Measurements from ENCODE around the gene ZNF253.

DNA sequence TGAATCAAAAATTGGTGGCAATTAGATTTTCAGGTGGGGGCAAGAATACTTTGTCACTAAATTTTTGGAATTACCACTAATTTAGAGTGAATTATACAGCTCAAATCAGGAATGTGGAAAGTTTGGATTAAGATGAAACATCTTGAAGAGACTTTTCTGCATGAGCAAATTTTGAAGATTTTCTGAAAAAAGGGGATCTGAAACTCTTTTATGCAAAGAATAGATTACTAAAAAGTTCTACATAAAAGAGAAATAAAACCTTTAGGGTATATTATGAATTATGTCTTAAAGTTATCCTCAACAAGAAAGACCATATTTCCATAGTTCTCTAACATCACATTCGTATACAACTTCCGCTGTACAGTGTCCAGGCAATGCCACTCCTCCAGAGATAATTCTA, 71.7 kb downstream of the ZNF253 start:
- TF ChIP-seq, protein P1, sequence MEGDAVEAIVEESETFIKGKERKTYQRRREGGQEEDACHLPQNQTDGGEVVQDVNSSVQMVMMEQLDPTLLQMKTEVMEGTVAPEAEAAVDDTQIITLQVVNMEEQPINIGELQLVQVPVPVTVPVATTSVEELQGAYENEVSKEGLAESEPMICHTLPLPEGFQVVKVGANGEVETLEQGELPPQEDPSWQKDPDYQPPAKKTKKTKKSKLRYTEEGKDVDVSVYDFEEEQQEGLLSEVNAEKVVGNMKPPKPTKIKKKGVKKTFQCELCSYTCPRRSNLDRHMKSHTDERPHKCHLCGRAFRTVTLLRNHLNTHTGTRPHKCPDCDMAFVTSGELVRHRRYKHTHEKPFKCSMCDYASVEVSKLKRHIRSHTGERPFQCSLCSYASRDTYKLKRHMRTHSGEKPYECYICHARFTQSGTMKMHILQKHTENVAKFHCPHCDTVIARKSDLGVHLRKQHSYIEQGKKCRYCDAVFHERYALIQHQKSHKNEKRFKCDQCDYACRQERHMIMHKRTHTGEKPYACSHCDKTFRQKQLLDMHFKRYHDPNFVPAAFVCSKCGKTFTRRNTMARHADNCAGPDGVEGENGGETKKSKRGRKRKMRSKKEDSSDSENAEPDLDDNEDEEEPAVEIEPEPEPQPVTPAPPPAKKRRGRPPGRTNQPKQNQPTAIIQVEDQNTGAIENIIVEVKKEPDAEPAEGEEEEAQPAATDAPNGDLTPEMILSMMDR (conservative IDR thresholded peaks at IDR 0.05), result no peak
- TF ChIP-seq ZFX (IDR thresholded peaks at IDR 0.05), result no peak

Measured in C4-2B (cell line).